Stomach smooth muscle (tissue), 2 donors: ENCODE results near the gene GPC1.

Experiments used
- H3K27ac ChIP-seq: one replicate; pipeline ENCODE4 v1.7.0; 2013; ENCODE audit warnings: mild to moderate bottlenecking, low read length, inconsistent platforms
- H3K27me3 ChIP-seq, 2 donors: one replicate each; pipeline ENCODE4 v1.7.0; 2013; ENCODE audit warnings: low read length in 2 of 2; ENCODE audit not compliant: insufficient read depth in 2 of 2, control insufficient read depth in 1 of 2
- H3K36me3 ChIP-seq, 2 donors: one replicate each; pipeline ENCODE4 v1.7.0; 2013; ENCODE audit warnings: low read length in 2 of 2; ENCODE audit not compliant: control insufficient read depth in 2 of 2, insufficient read depth in 2 of 2
- H3K4me1 ChIP-seq: one replicate; pipeline ENCODE4 v1.7.0; 2013; ENCODE audit warnings: low read length; ENCODE audit not compliant: control insufficient read depth, insufficient read depth
- H3K4me3 ChIP-seq, 2 donors: one replicate each; pipeline ENCODE4 v1.7.0; 2013; ENCODE audit warnings: low read length in 2 of 2
- H3K9ac ChIP-seq, 2 donors: one replicate each; pipeline ENCODE4 v1.7.0; 2013; ENCODE audit warnings: low read length in 2 of 2, mild to moderate bottlenecking in 1 of 2
- H3K9me3 ChIP-seq, 2 donors: one replicate each; pipeline ENCODE4 v1.7.0; 2013; ENCODE audit warnings: low read length in 2 of 2; ENCODE audit not compliant: control insufficient read depth in 2 of 2
- donor health status: healthy.
- donor health status: Pancreatic carcinoma.

The GPC1 gene

GRCh38 chr2:240434728-240435456, 571 bp upstream of the GPC1 start:
- peak overlapping the region; percentile 58 for H3K27ac ChIP-seq
- peaks cover 41% of the 10 kb centered on the region for H3K4me1 ChIP-seq
- H3K9ac ChIP-seq: peak overlapping the region; percentile 35 to 47
- no peaks in the 10 kb centered on the region for H3K36me3 ChIP-seq
- peaks cover 0 to 4% of the 10 kb centered on the region in 2 donors for H3K27me3 ChIP-seq
- H3K9me3 ChIP-seq: no peaks in the 10 kb centered on the region
- peak overlapping the region; percentile 48 to 71 for H3K4me3 ChIP-seq

DNA sequence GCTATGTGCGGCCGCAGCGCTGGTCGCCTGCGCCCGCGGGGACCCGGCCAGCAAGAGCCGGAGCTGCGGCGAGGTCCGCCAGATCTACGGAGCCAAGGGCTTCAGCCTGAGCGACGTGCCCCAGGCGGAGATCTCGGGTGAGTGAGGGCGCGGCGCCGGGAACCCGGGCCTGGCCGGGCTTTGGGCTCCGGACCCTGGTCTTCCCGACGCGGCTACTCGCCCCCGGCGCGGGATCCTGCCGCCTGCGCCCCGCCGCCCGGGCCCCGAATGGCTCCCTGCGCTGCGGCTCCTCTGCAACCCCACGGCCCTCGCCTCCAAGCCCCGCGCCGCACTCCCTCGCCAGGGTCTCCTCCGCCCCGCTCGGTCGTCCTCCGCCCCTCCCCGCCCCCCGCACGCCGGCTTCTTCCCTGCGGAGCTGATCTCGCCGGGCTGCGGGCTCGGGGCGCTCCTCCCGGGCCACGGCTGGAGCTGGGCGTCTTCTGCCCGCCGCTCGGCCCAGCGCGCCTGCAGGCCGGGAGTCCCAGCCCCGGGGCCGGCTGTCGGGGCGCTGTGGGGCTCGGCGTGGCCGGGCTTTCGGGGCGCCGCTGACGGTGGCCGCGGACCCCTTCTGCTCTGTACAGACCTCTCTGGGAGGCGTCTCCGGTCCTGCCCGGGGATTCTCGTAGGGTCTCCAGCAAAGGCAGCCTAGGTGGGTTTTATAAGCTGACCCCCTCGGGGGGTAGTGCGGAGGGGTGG, 652 bp downstream of the GPC1 start:
- peaks cover 0 to 2% of the 10 kb centered on the region in 2 donors for H3K36me3 ChIP-seq
- H3K27ac ChIP-seq: peak overlapping the region; percentile 66
- H3K27me3 ChIP-seq: peaks cover 0 to 2% of the 10 kb centered on the region in 2 donors
- H3K9ac ChIP-seq: peak overlapping the region; percentile 59 to 68
- peaks cover 43% of the 10 kb centered on the region for H3K4me1 ChIP-seq
- H3K9me3 ChIP-seq: no peaks in the 10 kb centered on the region
- H3K4me3 ChIP-seq: peak overlapping the region; percentile 66 to 77

- Histone ChIP-seq H3K27me3 (peaks cover 0 to 2% of the 10 kb centered on the region in 2 donors), H3K9ac (peak overlapping the region in 1 of 2 donors; percentile 59), H3K36me3 (peaks cover 0 to 2% of the 10 kb centered on the region in 2 donors), H3K4me3 (peak overlapping the region; percentile 66 to 77), H3K27ac (peak overlapping the region; percentile 66), H3K4me1 (peaks cover 48% of the 10 kb centered on the region), H3K9me3 (no peaks in the 10 kb centered on the region)
These were observed 1.5 kb downstream of the GPC1 start for GRCh38 chr2:240436683-240437550.

GRCh38 chr2:240437551-240437860, 2.0 kb downstream of the GPC1 start:
- Histone ChIP-seq H3K4me3 (peak overlapping the region in 1 of 2 donors; percentile 55), H3K9me3 (no peaks in the 10 kb centered on the region), H3K27ac (no peak overlapping the region), H3K27me3 (peaks cover 0 to 2% of the 10 kb centered on the region in 2 donors), H3K4me1 (peaks cover 48% of the 10 kb centered on the region), H3K36me3 (peaks cover 0 to 2% of the 10 kb centered on the region in 2 donors), H3K9ac (peak overlapping the region in 1 of 2 donors; percentile 59)

DNA sequence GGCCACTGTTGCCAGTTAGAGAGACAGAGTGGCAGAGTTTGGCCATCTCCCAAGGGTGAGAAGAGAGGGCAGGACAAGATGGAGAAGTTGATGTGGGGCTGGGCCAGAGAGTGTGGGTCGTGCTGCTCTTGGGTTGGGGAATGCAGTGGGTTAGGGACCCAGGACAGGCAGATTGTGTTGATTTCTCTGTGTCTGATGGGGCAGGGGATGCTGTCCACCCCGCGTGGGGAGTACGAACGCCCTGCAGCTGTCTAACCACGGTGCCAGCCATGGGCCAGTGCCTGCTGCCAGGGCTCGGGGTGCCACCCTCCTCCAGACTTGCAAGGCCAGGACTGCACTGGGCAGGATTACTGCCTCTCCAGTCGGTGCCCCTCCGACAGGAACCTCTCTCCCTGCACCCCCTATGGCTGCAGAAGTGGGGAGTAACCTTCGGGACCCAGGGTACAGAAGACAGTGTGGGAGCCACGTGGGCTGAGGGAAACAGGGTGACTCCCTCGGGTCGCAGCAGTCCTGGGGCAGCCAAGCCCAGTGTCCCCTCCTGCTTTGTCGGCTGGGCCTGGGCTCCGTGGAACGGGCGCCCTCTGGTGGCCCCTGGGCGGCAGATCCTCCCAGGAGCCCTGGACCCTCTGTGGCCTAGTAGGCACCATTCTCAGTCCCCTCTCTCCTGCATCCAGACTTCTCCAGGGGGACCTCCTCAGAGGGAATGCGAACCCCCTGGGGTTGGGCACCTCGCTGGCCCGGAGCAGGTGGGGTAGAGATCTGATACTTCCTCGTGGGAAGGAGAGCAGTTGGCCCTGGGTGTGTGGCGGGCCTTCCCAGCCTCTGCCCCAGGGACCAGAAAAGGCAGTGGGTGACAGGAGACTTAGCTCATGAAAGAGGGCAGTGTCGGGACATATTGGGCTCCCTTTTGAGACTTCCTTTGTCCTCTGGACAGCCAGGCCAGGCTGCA, 2.7 kb downstream of the GPC1 start:
- Histone ChIP-seq H3K9me3 (no peaks in the 10 kb centered on the region), H3K36me3 (peaks cover 0 to 2% of the 10 kb centered on the region in 2 donors), H3K4me3 (peak overlapping the region in 1 of 2 donors; percentile 55), H3K27ac (no peak overlapping the region), H3K9ac (no peak overlapping the region), H3K4me1 (peaks cover 48% of the 10 kb centered on the region), H3K27me3 (peaks cover 0 to 2% of the 10 kb centered on the region in 2 donors)

- peaks cover 46% of the 10 kb centered on the region for H3K4me1 ChIP-seq
- H3K9ac ChIP-seq: no peak overlapping the region
- H3K27me3 ChIP-seq: peaks cover 0 to 2% of the 10 kb centered on the region in 2 donors
- H3K27ac ChIP-seq: no peak overlapping the region
- peaks cover 0 to 2% of the 10 kb centered on the region in 2 donors for H3K36me3 ChIP-seq
- H3K9me3 ChIP-seq: no peaks in the 10 kb centered on the region
- no peak overlapping the region for H3K4me3 ChIP-seq
These were observed 3.6 kb downstream of the GPC1 start for GRCh38 chr2:240438810-240439697.

DNA sequence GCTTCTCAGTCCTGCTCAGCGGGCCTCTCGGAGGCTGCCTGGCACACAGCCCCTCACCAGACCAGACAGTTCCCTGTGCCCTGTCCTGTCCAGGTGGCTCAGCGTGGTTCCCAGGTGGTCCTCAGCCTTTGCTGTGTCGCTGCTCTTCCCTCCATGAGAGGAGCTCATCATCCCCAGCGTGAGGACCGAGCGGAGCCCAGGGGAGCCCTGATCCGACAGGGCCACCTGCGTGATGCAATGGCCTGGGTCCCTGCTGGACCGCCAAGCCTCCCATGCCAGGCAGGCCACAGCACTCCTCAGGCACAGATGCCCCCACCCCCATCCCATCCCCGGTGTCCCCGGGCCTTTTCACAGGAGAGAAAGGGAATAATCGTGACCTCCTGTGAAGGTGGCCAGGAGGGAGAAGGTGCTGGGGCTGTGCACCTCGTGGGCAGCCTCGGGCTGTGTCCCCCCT, 4.3 kb downstream of the GPC1 start:
- Histone ChIP-seq H3K9ac (no peak overlapping the region), H3K36me3 (peaks cover 0 to 2% of the 10 kb centered on the region in 2 donors), H3K27me3 (peaks cover 0 to 2% of the 10 kb centered on the region in 2 donors), H3K4me3 (no peak overlapping the region), H3K4me1 (peaks cover 40% of the 10 kb centered on the region), H3K27ac (no peak overlapping the region), H3K9me3 (no peaks in the 10 kb centered on the region)

DNA sequence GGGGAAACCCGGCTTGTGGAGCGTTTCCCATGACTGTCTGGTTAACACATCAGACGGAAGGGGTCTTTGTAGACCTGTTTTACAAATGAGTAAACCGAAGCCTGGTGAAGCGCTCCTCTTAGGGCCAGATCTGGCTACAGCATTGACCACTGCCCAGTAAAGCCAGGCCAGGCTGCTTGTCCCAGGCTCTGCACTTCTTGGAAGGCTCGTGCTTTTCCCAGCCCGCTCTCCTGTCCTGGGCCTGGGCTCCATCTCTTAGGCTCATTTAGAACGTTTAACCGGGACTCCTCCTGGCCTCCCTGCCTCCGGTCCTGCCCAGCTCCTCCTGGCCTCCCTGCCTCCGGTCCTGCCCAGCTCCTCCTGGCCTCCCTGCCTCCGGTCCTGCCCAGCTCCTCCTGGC, 4.8 kb downstream of the GPC1 start:
- Histone ChIP-seq H3K36me3 (peaks cover 0 to 2% of the 10 kb centered on the region in 2 donors), H3K4me1 (peaks cover 37% of the 10 kb centered on the region), H3K27ac (no peak overlapping the region), H3K4me3 (no peak overlapping the region), H3K27me3 (peaks cover 0 to 2% of the 10 kb centered on the region in 2 donors), H3K9ac (no peak overlapping the region), H3K9me3 (no peaks in the 10 kb centered on the region)

DNA sequence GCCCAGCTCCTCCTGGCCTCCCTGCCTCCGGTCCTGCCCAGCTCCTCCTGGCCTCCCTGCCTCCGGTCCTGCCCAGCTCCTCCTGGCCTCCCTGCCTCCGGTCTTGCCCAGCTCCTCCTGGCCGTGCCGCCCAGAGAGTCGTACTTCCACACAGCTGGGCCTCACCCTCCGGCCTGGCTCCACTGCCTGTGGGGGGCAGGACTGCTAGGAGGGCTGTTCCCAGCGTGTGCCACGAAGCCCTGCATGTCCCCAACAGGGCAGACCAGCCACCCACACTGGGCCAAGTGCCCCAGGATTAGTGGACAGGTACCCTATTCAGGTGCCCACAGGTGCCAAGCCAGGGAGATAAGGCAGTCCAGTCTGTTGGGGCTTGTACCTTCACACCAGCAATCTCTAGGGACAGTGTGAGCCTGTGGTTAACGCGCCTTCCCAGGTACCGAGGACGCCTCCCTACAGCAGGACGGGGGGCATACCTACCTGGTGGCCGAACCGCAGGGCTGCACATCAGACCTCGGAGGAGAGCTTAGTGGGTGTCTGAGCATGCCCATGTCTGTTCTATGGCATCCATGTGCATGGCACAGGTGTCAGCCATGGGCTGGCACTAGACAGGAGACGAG, 5.3 kb downstream of the GPC1 start:
- peaks cover 0 to 2% of the 10 kb centered on the region in 2 donors for H3K36me3 ChIP-seq
- no peak overlapping the region for H3K9ac ChIP-seq
- peaks cover 0 to 2% of the 10 kb centered on the region in 2 donors for H3K27me3 ChIP-seq
- H3K4me1 ChIP-seq: peaks cover 37% of the 10 kb centered on the region
- H3K4me3 ChIP-seq: no peak overlapping the region
- no peaks in the 10 kb centered on the region for H3K9me3 ChIP-seq
- no peak overlapping the region for H3K27ac ChIP-seq
